GM19397 (cell line): ENCODE data around the gene TUBGCP5.
A peak's percentile ranks its signal among the peaks of the same experiment; 100 is the strongest.

ENCODE experiments used
- ATAC-seq: cut with Tn5 transposase; IDR thresholded peaks from one replicate; pipeline ENCODE4 v1.9.1; 2021; ENCODE audit warnings: mild to moderate bottlenecking, moderate library complexity; ENCODE audit not compliant: unreplicated experiment

TUBGCP5 gene

DNA sequence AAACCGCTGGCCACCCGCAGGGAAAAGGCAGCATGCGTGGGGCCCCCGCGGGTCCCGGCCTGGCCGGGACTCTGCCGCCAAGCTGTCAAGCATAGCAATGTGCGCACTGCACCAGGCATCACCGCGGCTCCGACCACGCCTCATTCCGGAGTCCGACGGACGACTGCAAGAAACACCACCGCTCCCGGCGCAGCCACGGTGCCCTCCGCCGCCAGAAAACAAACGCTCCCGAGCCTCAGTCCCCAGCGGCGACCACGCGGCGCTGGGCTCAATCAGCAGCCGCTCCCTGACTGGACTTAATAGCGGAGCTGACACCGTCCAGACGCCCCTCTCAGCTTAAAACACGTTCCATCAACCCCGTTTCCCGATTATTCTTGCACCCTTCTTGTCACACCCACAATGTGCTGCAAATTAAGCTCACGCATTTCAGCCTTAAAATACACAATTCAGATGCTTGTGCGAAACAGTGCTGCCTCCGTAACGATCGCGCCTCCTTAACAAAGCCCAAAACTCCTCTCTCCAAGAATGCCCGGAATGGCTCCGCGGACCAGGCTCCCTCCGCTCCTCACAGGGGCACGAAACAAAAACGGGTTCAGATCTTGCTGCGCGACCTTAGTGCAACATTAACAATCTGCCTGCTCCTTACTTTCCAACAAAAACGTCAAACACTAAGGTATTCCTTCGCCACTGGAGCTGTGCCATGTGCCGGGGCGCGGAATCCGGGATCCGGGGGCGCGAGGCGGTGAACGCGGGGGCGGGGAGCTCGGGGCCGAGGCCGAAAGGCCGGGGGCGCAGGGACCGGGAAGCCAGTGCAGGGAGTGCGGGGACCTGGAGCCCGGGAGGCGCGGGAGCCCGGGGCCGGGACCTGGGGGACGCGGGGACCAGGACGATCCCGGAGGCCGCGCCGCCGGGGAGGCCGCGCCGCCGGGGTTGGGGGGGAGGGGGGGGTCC, 59.9 kb downstream of the TUBGCP5 start:
- peak; percentile 50 for ATAC-seq

DNA sequence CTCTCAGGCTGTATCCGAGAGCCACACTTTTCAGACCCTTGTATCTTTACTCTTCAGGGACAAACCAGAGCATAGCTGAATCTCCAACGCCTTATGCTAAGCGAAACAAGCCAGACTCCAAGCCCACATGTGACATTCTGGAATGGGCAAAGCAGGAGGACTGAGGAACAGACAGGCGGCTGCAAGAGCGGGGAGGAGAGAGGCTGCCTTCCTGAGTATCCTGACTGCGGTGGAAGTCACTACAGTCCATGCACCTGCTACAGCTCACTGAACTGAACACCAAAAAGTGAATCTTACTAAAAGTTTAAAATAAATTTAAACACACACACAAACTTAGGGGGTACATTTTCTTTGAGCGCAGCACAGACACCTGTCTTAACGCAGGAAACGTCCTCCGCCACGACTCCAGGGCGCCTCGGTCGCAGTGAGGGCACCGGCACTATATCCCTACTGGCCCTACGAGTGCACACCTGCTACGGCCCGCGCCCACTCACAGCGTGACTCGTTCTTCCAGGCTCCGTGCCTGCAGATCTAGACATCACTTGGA, 60.6 kb downstream of the TUBGCP5 start:
- ATAC-seq, result peak; percentile 35

DNA sequence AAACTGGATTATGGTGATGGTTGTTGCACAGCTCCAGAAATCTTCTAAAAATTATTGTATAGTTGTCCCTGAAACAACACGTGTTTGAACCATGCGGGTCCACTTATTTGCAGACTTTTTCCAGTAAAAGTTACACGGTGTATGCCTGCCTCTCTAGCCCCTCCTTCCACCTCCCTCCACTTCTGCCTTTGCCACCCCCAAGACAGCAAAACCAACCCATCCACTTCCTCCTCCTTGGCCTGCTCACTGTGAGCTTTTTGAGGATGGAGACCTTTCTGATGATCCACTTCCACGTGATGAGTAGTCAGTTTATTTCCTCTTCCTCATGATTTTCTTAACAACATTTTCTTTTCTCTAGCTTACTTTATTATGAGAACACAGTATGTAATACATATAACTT, 64.6 kb downstream of the TUBGCP5 start:
- ATAC-seq, result no peak

DNA sequence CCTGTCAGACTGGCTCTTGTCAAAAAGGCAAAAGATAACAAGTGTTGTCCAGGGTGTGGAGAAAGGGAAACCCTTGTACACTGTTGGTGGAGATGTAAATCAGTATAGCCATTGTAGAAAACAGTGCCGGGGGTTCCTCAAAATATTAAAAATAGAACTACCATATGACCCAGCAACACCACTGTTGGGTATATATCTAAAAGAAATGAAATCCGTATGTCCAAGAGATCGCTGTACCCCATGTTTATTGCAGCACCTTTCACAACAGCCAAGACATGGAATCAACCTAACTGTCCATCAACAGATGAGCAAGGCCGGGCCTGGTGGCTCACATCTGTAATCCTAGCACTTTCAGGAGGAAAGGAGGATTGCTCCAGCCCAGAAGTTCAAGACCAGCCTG, 65.4 kb downstream of the TUBGCP5 start:
- no peak for ATAC-seq

DNA sequence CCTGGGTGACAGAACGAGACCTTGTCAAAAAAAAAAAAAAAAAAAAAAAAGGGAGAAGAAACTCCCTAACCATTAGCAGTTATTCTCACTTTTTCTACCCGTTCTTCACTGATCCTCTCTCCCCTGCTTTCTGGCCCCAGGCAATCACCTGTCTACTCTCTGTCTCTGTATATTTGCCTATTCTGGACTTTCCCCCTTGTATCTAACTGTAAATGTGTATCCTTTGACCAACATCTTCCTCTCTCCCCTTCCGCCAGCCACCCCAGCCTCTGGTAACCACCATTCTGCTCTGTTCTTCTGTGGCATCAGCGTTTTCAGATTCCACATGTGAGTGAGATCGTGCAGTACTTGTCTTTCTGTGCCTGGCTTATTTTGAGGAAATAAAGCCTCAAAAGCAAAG, 66.1 kb downstream of the TUBGCP5 start:
- ATAC-seq, result no peak

DNA sequence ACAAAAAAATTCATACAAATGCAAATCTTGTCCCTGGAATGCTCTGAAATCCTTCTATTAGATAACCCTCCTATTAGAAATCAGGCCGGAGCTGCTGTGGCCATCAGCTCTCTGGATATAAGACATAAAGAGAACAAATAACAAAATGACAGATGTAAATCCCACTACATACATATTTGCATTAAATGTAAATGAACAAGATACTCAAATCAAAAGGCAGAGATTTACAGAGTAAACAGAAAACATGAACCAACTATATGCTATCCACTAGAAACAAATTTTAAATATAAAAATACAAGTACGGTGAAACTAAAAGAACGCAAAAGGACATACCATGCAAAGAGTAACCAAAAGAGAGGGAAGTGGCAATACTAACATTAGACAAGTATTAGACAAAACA, 69.9 kb downstream of the TUBGCP5 start:
- ATAC-seq, result no peak

DNA sequence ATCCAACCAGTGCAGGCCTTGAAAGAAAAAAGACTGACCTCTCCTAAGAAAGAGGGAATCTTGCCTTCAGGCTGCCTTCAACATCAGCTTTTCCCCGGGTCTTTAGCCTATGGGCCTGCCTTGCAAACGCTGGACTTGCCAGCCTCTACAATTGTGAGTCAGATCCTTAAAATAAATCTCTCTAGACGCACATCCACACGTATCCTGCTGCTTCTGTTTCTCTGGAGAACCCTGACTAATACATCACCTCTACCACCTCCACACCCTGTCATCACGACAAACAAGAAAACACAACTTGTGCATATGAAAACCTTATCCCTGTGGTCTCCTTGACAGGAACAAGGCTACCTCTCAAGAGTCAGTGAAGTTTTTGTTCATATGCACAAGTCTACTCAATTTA, 71.0 kb downstream of the TUBGCP5 start:
- no peak for ATAC-seq

DNA sequence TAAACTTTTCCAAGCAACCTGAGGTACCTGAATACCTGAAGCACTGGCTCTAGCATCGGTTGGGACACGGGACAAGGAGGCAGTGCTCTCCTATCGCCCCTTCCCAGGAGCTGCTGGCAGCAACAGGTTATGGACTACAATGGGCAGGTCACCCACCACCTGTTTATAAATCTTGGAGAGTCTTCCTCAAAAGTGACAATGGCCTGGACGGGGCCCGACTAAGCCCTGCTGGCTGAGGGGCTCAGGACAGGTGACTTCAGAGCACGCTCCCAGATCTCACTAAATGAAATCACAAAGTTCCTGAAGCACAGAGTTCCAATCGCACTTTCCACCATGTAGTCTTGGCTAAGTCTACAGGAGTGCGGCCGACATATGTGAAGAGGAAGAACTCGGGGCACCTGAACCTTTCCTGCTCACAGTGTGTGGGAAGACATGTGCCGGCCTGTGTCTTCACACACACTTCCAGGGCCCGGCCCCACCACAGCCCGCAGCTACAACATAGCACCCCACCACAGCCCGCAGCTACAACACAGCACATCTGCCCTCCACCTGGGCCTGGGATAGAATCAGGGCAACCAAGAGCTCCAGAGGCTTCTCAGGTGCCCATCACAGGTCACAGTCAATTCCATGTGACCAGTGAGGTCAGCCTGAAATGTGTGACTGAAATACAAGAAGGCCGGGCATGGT, 72.1 kb downstream of the TUBGCP5 start:
- no peak for ATAC-seq

DNA sequence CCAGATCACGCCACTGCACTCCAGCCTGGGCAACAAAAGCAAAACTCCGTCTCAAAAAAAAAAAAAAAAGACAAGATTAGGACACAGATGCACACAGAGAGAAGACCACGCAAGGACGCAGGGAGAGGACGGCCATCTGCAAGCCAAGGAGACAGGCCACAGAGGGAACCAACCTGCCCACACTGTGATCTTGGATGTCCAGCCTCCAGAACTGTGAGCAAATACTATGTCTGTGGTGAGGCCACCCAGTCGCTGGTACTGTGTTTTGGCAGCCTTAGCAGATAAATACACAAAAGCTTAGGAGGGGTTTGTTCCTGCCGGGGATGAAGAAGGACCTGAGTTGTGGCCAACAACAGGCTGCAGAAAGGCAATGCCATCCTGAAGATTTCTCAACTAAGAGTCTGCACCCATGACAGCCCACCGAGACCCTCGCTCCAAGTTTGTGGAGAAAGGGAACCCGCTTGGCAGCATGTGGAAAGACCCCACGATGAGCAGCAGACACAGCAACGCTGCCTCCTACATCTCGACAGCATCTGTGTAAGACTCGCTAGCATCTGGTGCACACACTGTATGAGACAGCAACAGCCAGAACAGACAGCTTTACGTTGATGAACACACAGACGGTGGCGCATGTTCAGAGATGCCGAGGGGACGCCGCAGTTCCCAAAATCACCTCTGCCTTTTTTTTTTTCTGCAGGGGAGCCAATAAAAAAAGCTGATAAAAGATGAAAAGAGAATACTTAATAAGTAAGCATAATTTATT, 72.9 kb downstream of the TUBGCP5 start:
- no peak for ATAC-seq

DNA sequence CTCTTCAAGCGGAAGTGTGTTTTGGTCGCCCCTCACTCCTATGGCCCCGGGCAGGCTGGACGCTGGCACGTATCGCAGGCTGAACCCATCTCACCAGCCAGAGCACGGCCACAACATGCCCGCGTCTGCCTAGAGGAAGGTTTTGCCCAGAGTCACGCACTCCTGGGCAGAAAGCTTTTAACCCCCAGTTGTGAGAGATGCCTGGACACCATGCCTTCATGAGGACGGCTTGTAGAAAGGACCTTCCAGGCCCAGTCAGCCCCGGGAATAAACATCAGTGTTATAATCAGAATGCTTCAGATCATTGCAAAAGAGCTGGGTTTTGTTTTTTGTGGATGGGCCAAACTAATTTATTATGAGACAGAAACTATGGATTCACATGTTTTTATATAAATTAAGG, 75.7 kb downstream of the TUBGCP5 start:
- ATAC-seq, result no peak

DNA sequence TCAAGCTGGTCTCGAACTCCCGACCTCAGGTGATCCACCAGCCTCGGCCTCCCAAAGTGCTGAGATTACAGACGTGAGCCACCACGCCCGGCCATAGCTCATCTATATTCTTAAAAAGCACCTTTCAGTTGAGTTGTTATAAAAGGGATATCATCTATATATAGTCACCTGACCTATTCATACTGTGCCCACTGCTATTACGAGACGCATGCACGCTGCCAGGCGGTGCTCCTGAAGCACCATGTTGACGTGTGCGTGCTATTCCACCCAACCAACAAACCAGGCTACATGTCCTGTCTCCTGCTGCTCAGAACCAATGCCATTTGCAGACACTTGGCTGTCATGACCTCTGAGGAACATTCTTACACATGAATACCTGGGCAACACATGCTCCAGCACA, 76.8 kb downstream of the TUBGCP5 start:
- ATAC-seq, result no peak

DNA sequence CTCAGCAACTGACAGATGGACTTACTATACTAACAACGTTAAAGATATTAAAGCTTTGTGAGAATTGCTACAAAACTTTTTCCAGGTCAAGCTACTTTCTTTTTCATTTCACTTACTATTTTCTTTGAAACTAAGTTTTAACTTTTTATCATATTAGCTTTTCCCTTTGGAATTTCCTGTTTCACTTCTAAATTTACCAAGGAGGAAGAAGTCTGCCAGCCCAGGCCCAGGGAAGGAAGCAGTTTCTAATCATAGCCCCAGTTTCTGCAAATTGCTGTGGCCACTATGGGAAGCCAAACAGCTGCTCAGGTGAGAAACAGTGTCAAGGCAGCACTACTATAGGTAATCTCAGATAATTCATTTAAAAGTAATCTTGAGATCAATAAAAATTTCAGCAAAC, 77.6 kb downstream of the TUBGCP5 start:
- ATAC-seq, result no peak

DNA sequence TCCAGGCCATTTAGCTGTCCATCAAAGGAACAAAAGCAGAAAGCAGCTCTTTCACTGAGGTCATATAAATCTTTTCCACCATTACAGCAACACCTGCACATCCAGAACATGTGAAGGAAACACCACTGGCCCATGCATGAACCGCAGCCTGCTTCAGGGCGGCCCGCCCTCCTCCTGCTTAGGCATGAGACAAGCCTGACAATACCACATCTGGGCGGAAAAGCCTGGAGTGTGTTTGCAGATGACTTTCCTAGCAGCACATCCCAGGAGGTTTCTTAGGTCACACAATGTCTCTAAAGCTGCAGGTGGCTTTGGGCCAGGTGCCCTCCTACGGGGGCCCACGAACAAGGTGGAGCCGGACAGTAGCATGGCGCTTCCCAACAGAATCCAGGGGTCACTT, 78.8 kb downstream of the TUBGCP5 start:
- no peak for ATAC-seq

DNA sequence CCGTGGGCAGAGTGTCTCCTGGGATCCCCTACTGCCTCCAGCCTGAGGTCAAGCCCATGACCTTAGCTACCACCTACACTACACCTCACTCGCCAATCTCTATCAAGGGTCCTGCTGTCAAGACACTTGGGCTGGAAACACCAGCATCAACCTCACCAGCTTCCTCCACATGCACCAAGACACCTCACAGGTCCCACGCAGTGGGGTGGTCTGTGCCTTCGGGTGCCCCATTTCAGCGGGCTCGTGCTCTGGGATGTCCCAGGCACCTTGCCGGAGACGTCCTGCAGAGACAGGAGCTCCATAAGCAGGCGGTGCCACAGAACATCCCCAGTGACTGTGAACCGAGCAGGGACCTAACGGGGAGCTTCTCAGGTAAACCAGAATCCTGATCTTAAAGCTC, 79.2 kb downstream of the TUBGCP5 start:
- ATAC-seq, result no peak

DNA sequence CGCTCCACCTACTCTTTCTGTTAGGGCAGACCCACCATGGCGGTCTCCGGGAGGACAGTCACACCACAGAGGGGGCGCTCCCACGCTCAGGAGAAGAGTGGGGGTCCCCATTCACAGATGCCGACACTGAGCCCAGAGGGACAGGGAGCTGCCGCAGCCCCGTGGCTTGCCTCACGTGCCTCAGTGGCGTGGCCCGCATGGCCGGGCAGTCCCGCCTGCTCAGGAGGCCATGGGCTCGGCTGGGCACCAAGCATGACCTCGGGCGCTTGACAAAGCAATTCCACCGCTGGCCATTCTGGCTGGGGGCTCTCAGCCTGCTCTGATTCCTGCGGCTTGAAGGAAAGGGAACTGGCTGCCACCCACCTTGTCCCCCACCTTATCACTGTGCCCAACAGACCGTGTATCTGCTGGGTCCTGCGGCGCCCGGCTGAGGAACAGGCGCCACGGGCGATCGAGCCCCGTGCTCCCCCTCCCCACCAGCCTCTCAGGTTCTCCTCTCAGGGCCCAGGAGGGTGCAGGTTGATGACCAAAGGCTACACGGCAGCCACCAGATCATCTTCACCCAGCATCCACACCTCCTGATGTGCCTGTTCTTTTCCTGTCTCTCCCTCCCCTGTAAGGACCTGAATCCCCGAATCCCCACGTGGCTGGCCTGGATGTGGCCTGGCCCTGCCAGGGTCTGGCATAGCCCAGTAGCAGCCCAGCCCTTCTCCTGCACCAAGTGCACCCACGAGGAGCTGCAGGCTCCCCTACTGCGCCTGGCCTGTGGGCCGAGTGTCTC, 79.9 kb downstream of the TUBGCP5 start:
- ATAC-seq, result no peak

DNA sequence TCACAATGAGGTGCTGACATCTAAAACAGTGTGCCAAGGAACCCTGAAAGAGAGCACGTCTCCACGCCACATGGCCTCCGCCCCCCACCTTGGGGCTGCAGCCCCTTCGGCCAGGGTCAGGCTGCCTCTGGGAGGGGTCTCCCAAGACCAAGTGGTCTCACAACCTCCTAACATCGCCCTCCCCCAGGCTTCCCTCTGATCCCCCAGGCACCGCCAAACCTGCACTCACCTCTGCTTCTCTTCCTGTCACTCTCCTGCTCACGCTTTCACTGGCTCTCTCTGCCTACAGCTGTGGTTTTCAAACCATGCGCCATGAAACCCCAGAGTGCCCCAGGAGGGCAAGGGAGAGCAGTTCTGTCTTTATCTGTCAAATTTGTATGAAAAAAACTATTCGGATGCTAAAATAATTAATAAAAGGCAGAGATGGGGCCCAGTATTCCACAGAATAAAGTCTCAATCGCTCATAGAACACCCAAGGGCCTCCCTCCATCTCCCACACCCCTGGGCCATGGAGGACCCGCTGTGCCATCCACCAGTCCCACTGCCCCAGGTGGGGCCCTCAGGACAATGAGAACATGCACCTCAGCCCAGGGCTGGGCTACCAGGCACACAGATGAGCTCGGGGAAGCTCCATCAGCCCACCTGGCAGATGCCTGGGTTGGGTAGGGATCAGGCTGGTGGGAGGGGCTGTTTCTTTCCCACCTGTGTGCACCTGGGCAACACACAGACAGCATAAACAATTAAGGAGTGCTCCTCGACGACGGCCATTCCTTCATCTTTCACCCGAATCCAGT, 80.7 kb downstream of the TUBGCP5 start:
- ATAC-seq, result no peak

DNA sequence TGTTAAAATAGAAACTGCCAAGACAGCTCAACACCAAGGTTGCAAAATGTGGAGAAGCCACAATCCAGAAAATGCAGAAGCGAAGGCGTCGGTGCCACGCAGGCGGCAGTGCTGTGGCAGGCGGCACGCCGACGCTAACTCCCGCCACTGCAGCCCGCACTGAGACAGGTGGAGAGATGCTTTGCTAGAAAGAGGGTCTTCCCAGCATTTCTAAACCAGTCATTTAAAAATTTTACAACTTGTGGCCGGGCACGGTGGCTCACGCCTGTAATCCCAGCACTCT, 82.5 kb downstream of the TUBGCP5 start:
- no peak for ATAC-seq

DNA sequence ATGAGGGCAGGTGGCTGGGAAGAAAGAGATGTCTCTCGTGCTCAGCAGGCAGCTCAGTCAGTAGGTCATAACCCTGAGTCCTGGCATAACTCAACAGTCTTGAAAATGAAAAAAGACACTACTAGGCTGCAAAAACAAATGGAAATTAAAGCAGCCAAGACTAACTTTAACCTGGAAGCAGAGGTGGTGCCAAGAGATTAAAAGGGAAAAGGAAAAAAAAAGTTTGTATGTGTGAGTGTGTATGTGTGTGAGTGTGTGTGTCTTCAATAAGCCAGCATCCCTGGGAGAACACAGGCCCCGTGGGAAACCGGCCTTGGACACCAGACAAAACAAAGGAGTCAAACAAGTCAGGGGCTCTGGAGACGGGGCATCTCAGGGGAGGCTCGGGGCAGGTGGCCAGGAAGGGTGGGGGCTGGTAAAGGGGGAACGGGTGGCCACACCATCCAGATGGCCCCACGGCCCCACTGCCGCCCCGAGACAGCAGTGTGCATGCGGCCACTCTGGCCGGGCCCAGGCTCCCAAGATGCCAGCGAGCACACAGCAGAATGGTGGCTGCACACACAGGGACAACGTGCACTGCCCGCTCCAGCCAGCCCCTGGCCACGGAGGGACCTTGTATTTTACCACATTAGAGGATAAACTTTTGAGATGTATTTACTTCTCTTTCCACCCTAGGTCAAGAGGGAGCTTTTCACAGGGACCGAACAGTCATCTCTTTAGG, 83.0 kb downstream of the TUBGCP5 start:
- no peak for ATAC-seq

DNA sequence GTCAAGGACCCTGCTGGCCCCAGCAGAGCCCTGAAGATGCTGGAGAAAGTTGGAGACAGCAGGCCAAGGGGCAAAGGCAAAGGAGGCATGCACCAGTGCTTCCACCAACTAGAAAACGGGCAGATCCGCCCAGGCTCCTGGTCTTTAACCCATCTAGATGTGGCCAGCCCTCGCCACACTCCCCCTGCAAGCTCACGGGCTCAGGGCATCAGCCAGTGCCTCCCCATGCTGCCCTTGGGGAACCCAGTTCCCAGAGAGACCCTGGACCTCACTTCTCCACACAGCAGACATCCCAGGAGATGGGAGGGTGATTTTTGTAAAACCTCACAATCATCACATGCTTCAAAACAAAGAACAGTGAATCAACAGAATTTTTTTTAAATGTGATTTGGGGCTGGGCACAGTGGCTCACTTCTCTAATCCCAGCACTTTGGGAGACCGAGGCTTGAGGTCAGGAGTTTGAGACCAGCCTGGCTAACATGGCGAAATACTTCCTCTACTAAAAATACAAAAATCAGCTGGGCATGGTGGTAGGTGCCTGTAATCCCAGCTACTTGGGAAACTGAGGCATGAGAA, 83.7 kb downstream of the TUBGCP5 start:
- no peak for ATAC-seq
